DND-41 (cell line): ENCODE results near the gene MEI1.
"Not testable (repeated sequence)": the region's sequence is repeated elsewhere in the genome, so short reads cannot be mapped to it uniquely, and the experiment has no call there.

Experiments used
- ATAC-seq: fragments of 200-7000 bp; cut with Tn5 transposase; 3 replicates; pipeline ENCODE4 v1.9.1; 2021; ENCODE audit warnings: low read depth; ENCODE audit not compliant: insufficient read depth
- DNase-seq: peaks from one replicate; pipeline ENCODE4 v3.0.0-alpha.2; 2020
- H2AFZ ChIP-seq: 2 replicates; pipeline ENCODE4 v1.6.0; 2012; ENCODE audit warnings: low read depth, low read length
- H3K27ac ChIP-seq: 2 replicates; pipeline ENCODE4 v1.5.1; 2012; ENCODE audit warnings: low read length, inconsistent platforms
- H3K27me3 ChIP-seq: fragments of 200-600 bp; sonication (generic); 2 replicates; pipeline ENCODE4 v1.6.0; 2012; ENCODE audit warnings: low read length, mild to moderate bottlenecking, inconsistent platforms; ENCODE audit not compliant: insufficient read depth, poor library complexity
- H3K36me3 ChIP-seq: 2 replicates; pipeline ENCODE4 v1.5.1; 2012; ENCODE audit warnings: low read length, inconsistent platforms; ENCODE audit not compliant: insufficient read depth
- H3K4me1 ChIP-seq: 2 replicates; pipeline ENCODE4 v1.5.1; 2012; ENCODE audit warnings: mild to moderate bottlenecking, low read length; ENCODE audit not compliant: insufficient read depth
- H3K4me2 ChIP-seq: 2 replicates; pipeline ENCODE4 v1.6.0; 2012; ENCODE audit warnings: mild to moderate bottlenecking, moderate library complexity, low read length, inconsistent platforms; ENCODE audit not compliant: insufficient read depth
- H3K4me3 ChIP-seq, 2 experiments: fragments of 200-600 bp in 1 of 2; shearing (Covaris generic) in 1 of 2; 2 replicates each; pipeline ENCODE4 v1.5.1; 2012 to 2016; ENCODE audit warnings: inconsistent platforms in 2 of 2, low read length in 2 of 2, mild to moderate bottlenecking in 2 of 2, low read depth in 1 of 2, moderate library complexity in 1 of 2
- H3K79me2 ChIP-seq: 2 replicates; pipeline ENCODE4 v1.6.0; 2012; ENCODE audit warnings: low read length, inconsistent platforms; ENCODE audit not compliant: insufficient read depth
- H3K9ac ChIP-seq: 2 replicates; pipeline ENCODE4 v1.6.0; 2012; ENCODE audit warnings: low read depth, mild to moderate bottlenecking, inconsistent platforms, low read length, moderate library complexity
- H3K9me3 ChIP-seq: 2 replicates; pipeline ENCODE4 v1.5.1; 2012; ENCODE audit warnings: low read length, moderate library complexity, mild to moderate bottlenecking, inconsistent platforms; ENCODE audit not compliant: insufficient read depth, severe bottlenecking
- H4K20me1 ChIP-seq: 2 replicates; pipeline ENCODE4 v1.6.0; 2012; ENCODE audit warnings: low read length; ENCODE audit not compliant: insufficient read depth
- EZH2 ChIP-seq: IDR thresholded peaks from 3 replicates; pipeline ENCODE4 v1.6.1; 2012; ENCODE audit warnings: borderline replicate concordance, low read depth, mild to moderate bottlenecking, moderate library complexity, low read length, inconsistent platforms; ENCODE audit not compliant: severe bottlenecking
- TF ChIP-seq, protein P1 (sequence below): IDR thresholded peaks from 2 replicates; pipeline ENCODE4 v1.5.1; 2012; ENCODE audit warnings: borderline replicate concordance, low read length, moderate library complexity, mild to moderate bottlenecking; ENCODE audit not compliant: poor library complexity, severe bottlenecking; ENCODE audit errors: extremely low read depth

MEI1 gene

DNA sequence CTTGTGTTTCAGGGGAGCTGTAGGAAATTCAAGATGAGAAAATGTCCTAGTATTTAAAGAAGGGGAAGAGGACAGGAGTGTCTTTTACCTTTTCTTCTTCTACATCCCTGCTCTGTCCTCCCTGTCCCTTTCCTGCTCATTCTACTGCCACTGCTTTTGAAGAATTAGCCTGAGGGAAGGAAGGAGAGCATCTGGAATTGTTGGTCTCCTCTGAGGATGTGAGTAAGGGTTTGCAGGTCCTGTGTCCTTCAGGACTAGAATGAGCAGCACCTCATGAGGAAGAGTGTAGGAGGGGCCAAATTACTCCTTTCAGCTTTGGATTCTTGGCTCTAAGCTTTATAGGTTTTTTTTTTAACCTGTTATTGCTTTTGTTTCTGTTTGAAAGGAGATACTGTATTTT lies 34.8 kb upstream of the MEI1 start:
- H2AFZ ChIP-seq, result no peak overlapping the region
- H3K4me1 ChIP-seq, result peaks cover 20% of the 10 kb centered on the region
- no peak overlapping the region for H3K4me3 ChIP-seq
- H3K27ac ChIP-seq, result no peak overlapping the region
- no peak overlapping the region for H3K9ac ChIP-seq
- TF ChIP-seq, protein P1, sequence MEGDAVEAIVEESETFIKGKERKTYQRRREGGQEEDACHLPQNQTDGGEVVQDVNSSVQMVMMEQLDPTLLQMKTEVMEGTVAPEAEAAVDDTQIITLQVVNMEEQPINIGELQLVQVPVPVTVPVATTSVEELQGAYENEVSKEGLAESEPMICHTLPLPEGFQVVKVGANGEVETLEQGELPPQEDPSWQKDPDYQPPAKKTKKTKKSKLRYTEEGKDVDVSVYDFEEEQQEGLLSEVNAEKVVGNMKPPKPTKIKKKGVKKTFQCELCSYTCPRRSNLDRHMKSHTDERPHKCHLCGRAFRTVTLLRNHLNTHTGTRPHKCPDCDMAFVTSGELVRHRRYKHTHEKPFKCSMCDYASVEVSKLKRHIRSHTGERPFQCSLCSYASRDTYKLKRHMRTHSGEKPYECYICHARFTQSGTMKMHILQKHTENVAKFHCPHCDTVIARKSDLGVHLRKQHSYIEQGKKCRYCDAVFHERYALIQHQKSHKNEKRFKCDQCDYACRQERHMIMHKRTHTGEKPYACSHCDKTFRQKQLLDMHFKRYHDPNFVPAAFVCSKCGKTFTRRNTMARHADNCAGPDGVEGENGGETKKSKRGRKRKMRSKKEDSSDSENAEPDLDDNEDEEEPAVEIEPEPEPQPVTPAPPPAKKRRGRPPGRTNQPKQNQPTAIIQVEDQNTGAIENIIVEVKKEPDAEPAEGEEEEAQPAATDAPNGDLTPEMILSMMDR, result no peak
- no peak for TF ChIP-seq EZH2
- no peak for ATAC-seq
- peaks cover 5% of the 10 kb centered on the region; the same call in 1 of the 2 replicates for H3K79me2 ChIP-seq
- no peaks in the 10 kb centered on the region for H3K9me3 ChIP-seq
- no peaks in the 10 kb centered on the region for H4K20me1 ChIP-seq
- no peak overlapping the region for H3K4me2 ChIP-seq
- no peak for DNase-seq
- no peaks in the 10 kb centered on the region for H3K27me3 ChIP-seq
- H3K36me3 ChIP-seq, result peaks cover 59% of the 10 kb centered on the region

DNA sequence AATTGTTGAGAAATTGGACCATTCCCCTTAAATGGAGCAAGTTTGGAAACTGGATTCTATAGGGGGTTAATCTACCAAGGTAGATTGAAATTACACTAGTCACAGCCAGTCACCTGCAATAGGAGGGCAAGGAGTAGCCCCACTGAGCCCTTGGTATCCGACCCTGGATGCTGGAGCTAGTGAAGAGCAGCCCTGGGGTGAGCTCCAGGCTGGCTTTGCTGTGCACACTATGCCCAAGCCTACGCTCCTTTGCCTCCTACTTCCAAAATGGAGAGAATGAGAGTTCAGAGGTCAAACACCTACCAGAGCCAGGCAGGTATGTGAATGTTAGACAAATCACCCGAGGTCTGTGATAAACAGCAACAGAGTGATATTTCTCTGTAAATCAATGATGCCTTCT lies 34.4 kb upstream of the MEI1 start:
- H3K36me3 ChIP-seq, result peaks cover 54% of the 10 kb centered on the region

DNA sequence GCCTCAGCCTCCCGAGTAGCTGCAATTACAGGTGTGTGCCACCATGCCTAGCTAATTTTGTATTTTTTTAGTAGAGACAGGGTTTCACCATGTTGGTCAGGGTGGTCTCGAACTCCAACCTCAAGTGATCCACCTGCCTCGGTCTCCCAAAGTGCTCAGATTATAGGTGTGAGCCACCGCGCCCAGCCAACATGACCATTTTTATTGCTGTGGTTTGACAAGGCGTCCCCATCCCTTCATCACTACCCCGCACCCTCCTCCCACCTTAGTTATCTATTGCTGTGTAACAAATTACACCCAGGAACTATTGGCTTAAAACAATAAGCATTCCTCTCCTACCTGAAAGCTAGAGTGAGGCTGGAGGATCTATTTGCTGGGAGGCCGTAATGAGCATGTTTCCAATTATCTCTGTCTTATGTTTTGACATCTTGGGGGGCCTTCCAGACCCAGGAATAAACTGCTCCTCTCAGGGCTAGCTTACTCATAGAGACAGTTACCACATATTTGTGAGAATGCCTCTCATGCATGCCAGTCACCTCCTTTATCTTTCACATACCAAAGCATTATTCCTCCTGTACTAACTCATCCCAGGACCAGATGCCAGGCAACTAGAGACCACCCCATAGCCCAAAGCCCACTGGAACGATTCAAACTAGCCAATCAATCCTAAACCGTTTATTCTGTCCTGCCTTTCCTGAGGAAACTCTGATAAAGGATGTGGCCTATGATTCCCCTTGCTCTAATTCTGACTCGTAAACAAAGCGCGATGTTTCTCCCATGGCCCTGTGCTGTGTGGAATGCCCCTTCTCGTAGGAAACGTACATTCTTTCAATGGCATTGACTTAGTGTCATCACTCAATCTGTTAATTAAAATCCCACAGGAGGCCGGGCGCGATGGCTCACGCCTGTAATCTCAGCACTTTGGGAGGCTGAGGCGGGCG lies 30.1 kb upstream of the MEI1 start:
- Histone ChIP-seq H3K27ac (no peak overlapping the region), H3K36me3 (peaks cover 34% of the 10 kb centered on the region), H3K9me3 (no peaks in the 10 kb centered on the region), H3K4me1 (peaks cover 20% of the 10 kb centered on the region), H2AFZ (no peak overlapping the region), H3K79me2 (peaks cover 21% of the 10 kb centered on the region), H3K27me3 (no peaks in the 10 kb centered on the region), H3K9ac (no peak overlapping the region), H4K20me1 (peaks cover 5% of the 10 kb centered on the region; the same call in 1 of the 2 replicates), H3K4me2 (no peak overlapping the region), H3K4me3 (no peak overlapping the region)
- TF ChIP-seq EZH2, result no peak
- TF ChIP-seq, protein P1, result no peak
- DNase-seq (no peak), ATAC-seq (no peak)

More for the DNA sequence above, 34.4 kb upstream of the MEI1 start:
- H3K27ac ChIP-seq, result no peak overlapping the region; the same call in 1 of the 2 replicates
- peaks cover 7% of the 10 kb centered on the region; the same call in 1 of the 2 replicates for H3K79me2 ChIP-seq
- H3K4me2 ChIP-seq, result no peak overlapping the region
- DNase-seq (no peak), ATAC-seq (no peak)
- no peaks in the 10 kb centered on the region for H3K9me3 ChIP-seq
- H3K4me1 ChIP-seq, result peaks cover 20% of the 10 kb centered on the region
- no peaks in the 10 kb centered on the region for H4K20me1 ChIP-seq
- no peaks in the 10 kb centered on the region for H3K27me3 ChIP-seq
- H3K9ac ChIP-seq, result no peak overlapping the region
- no peak for TF ChIP-seq EZH2
- TF ChIP-seq, protein P1, result no peak
- no peak overlapping the region for H2AFZ ChIP-seq
- H3K4me3 ChIP-seq, result no peak overlapping the region

DNA sequence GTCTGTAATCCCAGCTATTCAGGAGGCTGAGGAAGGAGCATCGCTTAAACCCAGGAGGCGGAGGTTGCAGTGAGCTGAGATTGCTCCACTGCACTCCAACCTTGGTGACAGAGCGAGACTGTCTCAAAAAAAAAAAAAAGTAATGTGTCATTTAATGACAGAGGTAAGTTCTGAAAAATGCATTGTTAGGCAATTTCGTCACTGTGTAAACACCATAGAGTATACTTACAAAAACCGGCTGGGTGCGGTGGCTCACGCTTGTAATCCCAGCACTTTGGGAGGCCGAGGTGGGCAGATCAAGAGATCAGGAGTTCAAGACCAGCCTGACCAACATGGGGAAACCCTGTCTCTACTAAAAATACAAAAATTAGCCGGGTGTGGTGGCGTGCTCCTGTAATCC lies 27.2 kb upstream of the MEI1 start:
- peaks cover 15% of the 10 kb centered on the region; the same call in 1 of the 2 replicates for H4K20me1 ChIP-seq
- not testable (repeated sequence) for DNase-seq, ATAC-seq, H3K27ac ChIP-seq, H3K9ac ChIP-seq, H3K4me3 ChIP-seq, H3K27me3 ChIP-seq, H3K4me2 ChIP-seq, H2AFZ ChIP-seq, H3K4me1 ChIP-seq, H3K9me3 ChIP-seq
- peaks cover 42% of the 10 kb centered on the region for H3K36me3 ChIP-seq
- H3K79me2 ChIP-seq, result peaks cover 43% of the 10 kb centered on the region
